Endothelial cell of hepatic sinusoid (primary cell): Measurements from ENCODE around the gene TEX35.

ENCODE experiments used
- in situ Hi-C: cut with HindIII; loops from 2 replicates; pipeline ENCODE4 v1.10.0; 2017; ENCODE audit warnings: low sequenced_read_pairs

Gene TEX35

DNA sequence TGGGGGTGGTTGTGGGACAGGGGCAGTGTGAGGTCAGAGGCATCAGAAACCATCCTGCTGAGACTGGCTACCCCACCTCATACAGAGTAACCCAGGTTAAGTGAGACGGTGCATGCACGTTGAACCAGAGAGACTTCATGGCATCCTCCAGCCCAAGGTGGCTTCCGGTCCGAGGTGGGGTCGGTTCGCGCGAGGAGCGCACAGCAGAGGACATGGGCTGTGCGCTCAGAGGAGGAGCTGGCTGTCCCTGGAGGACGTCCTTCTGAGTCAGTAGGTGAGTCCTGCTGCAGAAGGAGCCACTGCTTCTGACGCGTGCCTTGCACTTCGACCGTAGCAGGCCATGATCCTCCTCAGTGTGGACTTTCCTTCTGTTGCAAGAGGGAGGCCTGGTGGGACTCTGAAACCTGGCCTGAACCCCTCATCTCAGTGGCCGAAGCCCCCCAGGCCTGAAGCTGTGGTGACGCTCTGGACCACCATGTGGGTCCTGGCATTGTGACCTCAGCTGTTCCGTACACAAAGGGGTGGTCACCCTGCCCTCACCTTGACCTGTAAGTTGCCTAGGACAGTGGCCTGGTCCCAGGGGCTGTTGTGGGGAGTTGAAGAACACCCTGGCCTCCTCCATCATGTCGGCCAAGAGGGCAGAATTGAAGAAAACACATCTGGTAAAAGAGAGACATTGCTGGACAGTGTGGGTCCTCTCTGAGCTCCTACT is at the start of gene TEX35:
Gene TEX35 (plus strand): TSS at position 544 of the 712 bp plus-strand sequence. CDS start 80 bp downstream, at position 624.
- in situ Hi-C loops, result loop anchor here (5.0 to 10.0 kb wide), 4 partner anchors 35 to 482 kb away; no protein-coding TSS in a partner anchor

- in situ Hi-C loops, result no loop called here
These were observed 48.8 kb upstream of the TEX35 start for GRCh38 chr1:178464141-178464540.

DNA sequence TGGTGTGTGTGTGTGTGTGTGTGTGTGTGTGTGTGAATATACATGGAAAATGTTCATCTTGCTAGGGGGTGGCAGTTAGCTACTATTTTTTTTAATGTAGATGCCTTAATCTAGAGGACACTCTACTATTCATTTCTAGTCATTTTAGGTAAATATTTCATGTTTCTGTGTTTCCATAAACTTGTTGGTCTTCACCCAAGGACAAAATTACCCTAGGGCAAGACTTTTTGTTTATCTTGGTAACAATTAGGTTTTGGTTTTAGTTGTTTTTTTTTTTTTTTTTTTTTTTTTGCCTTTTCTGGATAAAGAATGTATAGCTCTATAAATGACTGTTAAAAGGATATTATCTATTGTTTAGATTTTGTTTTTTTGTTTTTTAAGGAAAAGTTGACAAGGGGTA is 48.3 kb upstream of the TEX35 start:
- in situ Hi-C loops, result no loop called here

- in situ Hi-C loops, result no loop called here
These were observed 47.9 kb upstream of the TEX35 start for GRCh38 chr1:178465011-178465410.

GRCh38 chr1:178467837-178468236 is 45.1 kb upstream of the TEX35 start:
- in situ Hi-C loops, result no loop called here

DNA sequence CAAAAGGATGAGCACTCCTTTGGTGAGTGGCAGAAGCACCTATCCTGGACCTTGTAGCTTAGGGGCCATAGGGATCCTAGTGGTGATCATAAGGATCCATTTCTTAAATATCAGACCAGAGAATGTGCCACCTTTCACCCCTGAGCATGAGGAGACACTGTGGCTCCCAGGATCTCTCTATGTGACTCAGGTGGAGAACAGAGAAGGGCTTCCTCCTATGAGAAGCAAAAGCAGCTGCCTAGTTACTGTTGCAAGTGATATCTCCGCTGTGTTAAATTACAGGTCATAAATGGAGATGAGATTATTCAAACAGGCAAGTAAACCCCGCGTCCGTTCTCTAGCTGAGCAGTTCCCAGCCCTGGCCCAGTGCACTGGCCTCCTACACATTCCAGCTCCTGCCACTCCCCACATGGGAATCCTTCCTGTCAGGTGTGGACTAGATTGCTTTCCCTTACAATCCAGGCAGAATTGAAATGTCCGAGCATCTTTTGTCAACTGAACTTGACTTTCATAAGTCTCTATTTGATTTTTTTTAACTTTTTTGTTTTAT is 42.4 kb upstream of the TEX35 start:
- in situ Hi-C loops, result loop anchor here (5.0 kb wide), 1 partner anchor 63 kb away; no protein-coding TSS in a partner anchor

- in situ Hi-C loops, result loop anchor here (5.0 kb wide), 1 partner anchor 65 kb away; no protein-coding TSS in a partner anchor
These were observed 40.4 kb upstream of the TEX35 start for GRCh38 chr1:178472531-178472930.

- in situ Hi-C loops, result loop anchor here (5.0 kb wide), 1 partner anchor 35 kb away; the partner anchor contains the start of gene TEX35
These were observed 35.5 kb upstream of the TEX35 start for GRCh38 chr1:178477373-178477772.

- in situ Hi-C loops, result loop anchor here (5.0 kb wide), 1 partner anchor 34 kb away; the partner anchor contains the start of gene TEX35
These were observed 35.1 kb upstream of the TEX35 start for GRCh38 chr1:178477841-178478240.

GRCh38 chr1:178483251-178483957 is 29.5 kb upstream of the TEX35 start:
- in situ Hi-C loops, result no loop called here

DNA sequence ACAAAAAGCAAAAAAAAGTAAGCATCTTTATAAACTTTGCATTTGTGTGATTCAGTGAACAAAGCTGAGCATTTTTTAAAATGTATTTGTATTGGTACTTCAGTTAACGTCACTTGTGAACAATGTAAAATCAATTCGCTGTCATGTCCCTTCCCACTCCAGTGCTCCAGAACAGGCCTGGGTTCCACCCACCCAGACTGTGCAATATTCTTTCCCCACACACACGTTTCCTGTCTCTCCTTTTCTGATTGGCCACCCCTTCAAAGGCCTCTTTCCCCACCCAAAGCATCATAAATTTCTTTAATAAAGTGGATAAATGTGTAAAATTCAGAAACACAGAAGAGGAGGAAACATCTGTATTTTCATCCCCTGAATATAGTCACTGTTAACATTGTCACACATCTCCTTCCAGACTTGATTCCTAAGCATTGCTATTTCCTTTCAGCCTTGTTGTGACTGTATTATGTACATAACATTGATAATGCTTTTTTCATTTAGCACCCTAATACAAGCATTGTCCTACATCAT is 28.1 kb upstream of the TEX35 start:
- in situ Hi-C loops, result no loop called here

GRCh38 chr1:178485541-178485981 is 27.3 kb upstream of the TEX35 start:
- in situ Hi-C loops, result no loop called here

DNA sequence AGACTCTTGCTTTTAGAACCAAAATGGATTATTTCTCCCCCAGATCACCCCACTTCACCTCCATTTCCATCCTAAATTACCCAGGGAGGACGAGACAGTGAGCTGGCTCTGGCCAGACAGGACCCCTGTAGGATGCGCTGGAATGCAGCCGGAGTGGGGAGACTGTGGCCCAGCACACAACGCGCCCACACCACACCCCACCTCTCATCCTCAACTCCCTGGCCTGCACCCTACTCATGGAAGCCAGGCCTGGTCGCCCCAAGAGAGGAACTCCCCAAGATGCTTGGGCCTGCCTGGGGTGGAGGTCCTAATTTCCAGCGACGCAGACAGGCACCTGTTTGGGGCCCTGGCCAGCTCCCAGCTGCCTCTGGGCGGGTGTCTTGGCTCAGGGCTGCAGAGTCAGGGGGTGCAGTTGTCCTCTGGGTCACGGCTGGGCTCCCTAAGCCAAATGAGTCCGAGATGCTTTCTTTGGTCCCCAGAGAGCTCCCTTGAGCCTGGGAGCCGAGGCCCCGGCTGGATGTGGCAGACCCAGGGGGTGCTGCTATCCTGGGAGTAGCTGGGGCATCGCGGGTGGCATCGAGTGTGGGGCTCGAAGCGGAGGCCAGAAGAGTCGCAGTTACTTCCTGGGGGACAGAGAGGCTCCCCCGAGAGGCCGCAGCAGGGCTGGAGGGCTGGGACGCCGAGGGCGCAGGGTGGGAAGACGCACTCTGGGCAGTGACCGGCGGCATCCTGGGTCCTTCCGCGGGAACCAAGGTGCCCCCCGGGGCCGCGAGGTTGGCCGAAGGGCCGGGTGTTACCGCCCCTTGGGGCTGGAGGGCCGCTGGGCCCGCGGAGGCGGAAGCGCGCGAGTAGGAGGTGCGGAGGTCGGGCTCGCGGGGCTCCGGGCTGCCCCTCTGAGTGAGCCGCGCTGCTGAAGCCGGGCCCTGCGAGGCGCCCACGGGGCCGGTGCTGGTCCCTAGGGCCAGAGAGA is 26.5 kb upstream of the TEX35 start:
- in situ Hi-C loops, result no loop called here

GRCh38 chr1:178487070-178487615 is 25.8 kb upstream of the TEX35 start:
- in situ Hi-C loops, result no loop called here

DNA sequence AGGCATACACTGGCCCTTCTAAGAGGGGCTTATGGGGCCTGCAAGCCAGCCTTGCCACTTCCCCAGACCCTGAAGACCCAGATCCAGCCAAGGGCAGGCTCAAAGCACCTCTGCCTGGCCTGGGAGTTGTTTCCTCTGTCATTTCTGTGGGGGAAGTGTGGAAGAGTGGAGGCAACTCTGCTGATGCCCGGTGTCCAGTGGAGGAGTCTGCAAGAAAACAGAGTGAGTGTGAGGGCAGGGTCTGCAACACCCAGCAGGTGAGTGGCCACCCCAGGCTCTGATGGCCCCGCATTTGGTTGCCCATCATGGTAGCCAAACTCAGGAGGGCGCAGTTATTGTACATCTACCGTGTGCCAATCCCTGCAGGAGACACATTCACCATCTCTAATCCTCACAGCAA is 24.5 kb upstream of the TEX35 start:
- in situ Hi-C loops, result no loop called here

DNA sequence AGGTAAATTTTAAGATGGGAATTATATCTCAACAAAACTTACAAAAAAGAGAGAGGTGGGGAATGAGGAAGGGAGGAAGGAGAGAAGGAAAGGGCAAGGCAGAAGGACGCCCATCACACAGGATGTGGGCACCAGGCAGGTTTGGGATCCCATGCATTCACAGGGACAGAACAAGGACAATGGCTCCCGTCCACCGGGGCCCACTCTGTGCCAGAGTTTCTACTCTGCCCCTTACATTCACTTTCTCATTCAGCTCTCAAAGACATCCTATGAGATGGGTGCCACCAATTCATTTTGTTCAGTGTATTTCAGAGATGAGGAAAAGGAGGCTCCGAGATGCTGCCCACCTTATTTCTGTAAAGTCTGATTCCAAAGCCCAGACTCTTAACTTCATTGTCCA is 23.5 kb upstream of the TEX35 start:
- in situ Hi-C loops, result no loop called here

- in situ Hi-C loops, result no loop called here
These were observed 22.8 kb upstream of the TEX35 start for GRCh38 chr1:178490136-178490535.

GRCh38 chr1:178490967-178491366 is 21.9 kb upstream of the TEX35 start:
- in situ Hi-C loops, result no loop called here

DNA sequence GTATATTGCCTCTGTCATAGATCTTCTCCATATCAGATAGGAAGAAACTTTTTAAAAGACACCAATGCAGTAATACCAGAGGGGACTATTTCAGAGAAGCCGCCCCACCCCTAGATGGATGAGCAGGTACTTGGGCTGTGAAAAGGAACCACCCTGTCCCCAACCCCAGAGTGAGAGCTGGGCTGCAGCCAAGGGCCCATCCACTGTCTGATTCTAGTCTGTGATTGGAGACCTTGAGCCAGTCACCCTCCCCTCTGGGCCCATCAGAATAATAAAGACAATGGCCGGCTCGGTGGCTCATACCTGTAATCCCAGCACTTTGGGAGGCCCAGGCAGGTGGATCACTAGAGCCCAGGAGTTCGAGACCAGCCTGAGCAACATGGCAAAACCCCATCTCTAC is 21.2 kb upstream of the TEX35 start:
- in situ Hi-C loops, result no loop called here

DNA sequence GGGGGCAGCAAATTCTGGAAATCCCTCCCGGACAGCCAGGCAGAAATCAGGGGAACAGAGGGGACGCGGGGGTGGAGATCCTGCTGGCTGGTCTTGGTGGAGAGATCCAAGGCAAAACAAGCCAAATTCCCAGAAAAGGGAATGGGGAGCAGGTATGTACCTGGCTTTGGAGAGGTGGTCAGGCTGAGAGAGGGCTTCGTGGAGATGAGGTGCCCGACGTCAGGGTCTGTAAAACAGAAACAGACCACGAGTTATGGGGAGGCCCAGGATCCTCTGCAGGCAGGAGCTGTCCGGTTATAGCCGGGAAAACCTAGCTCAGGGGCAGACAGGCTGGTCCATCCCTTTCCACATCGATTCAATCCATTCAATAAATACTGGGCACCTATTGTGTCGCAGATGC is 20.6 kb upstream of the TEX35 start:
- in situ Hi-C loops, result no loop called here
